C4-2B (cell line): ENCODE data around the gene APMAP.
A peak's percentile ranks its signal among the peaks of the same experiment; 100 is the strongest.

Experiments
- H3K27ac ChIP-seq: fragments of 450-650 bp; 2 replicates; pipeline ENCODE4 v1.5.1; 2017
- CTCF ChIP-seq: fragments of 450-650 bp; conservative IDR thresholded peaks from 2 replicates; pipeline ENCODE4 v1.5.1; 2017; ENCODE audit warnings: mild to moderate bottlenecking
- ZFX ChIP-seq: fragments of 450-650 bp; IDR thresholded peaks from 2 replicates; pipeline ENCODE4 v1.6.1; 2017

Gene APMAP

GRCh38 chr20:25009218-25010145 lies 16.9 kb upstream of the APMAP start:
- no peak for TF ChIP-seq CTCF
- TF ChIP-seq ZFX, result no peak

GRCh38 chr20:25008388-25009217 lies 16.1 kb upstream of the APMAP start:
- TF ChIP-seq ZFX (no peak), CTCF (no peak)
- no peak overlapping the region for H3K27ac ChIP-seq

More at GRCh38 chr20:25009218-25010145, 16.9 kb upstream of the APMAP start:
- no peak overlapping the region for H3K27ac ChIP-seq

- H3K27ac ChIP-seq, result no peak overlapping the region
- TF ChIP-seq ZFX (no peak), CTCF (no peak)
Measured at GRCh38 chr20:25007491-25008305, 15.1 kb upstream of the APMAP start.

GRCh38 chr20:25006431-25007167 lies 14.0 kb upstream of the APMAP start:
- peak overlapping the region; percentile 68; the same call in 1 of the 2 replicates for H3K27ac ChIP-seq
- TF ChIP-seq CTCF (no peak), ZFX (no peak)

GRCh38 chr20:25005661-25006060 lies 13.1 kb upstream of the APMAP start:
- H3K27ac ChIP-seq, result peak overlapping the region; percentile 68
- TF ChIP-seq ZFX, result no peak
- no peak for TF ChIP-seq CTCF

GRCh38 chr20:25005220-25005619 lies 12.7 kb upstream of the APMAP start:
- TF ChIP-seq CTCF (no peak), ZFX (no peak)
- H3K27ac ChIP-seq, result peak overlapping the region; percentile 68
